Upper lobe of left lung (tissue), 4 donors: ENCODE results near the gene ANKFN1.

ENCODE experiments used
- CTCF ChIP-seq, 6 experiments: fragments of 450-650 bp in 4 of 6; fragments of 200-600 bp in 2 of 6; sonication (generic) in 2 of 6; IDR thresholded peaks; one replicate each; pipeline ENCODE4 v1.5.1; 2016 to 2019; ENCODE audit warnings: antibody characterized with exemption in 6 of 6
- EP300 ChIP-seq, 4 donors: sonication (generic); formaldehyde crosslinking; IDR thresholded peaks; one replicate each; pipeline ENCODE4 v1.5.1; 2017; ENCODE audit warnings: antibody characterized with exemption in 4 of 4, control low read depth in 2 of 4
- POLR2A ChIP-seq, 4 donors: fragments of 450-650 bp; IDR thresholded peaks; one replicate each; pipeline ENCODE4 v1.5.1; 2016 to 2017; ENCODE audit warnings: antibody characterized with exemption in 4 of 4, mild to moderate bottlenecking in 2 of 4
- POLR2AphosphoS5 ChIP-seq, 2 donors: sonication (generic); formaldehyde crosslinking; IDR thresholded peaks; one replicate each; pipeline ENCODE4 v1.5.1; 2017; ENCODE audit warnings: antibody characterized with exemption in 2 of 2

- no peak for TF ChIP-seq POLR2A (IDR thresholded peaks at IDR 0.05)
- TF ChIP-seq CTCF (IDR thresholded peaks at IDR 0.05): no peak
- no peak for TF ChIP-seq POLR2AphosphoS5 (IDR thresholded peaks at IDR 0.05)
- TF ChIP-seq EP300 (IDR thresholded peaks at IDR 0.05): no peak
Observed at GRCh38 chr17:56297184-56297583, 143.9 kb downstream of the ANKFN1 start.
